HG03571 (cell line): ENCODE results near the gene FEV.

Experiments
- ATAC-seq: cut with Tn5 transposase; IDR thresholded peaks from one replicate; pipeline ENCODE4 v1.9.1; 2021; ENCODE audit not compliant: unreplicated experiment

The FEV gene

DNA sequence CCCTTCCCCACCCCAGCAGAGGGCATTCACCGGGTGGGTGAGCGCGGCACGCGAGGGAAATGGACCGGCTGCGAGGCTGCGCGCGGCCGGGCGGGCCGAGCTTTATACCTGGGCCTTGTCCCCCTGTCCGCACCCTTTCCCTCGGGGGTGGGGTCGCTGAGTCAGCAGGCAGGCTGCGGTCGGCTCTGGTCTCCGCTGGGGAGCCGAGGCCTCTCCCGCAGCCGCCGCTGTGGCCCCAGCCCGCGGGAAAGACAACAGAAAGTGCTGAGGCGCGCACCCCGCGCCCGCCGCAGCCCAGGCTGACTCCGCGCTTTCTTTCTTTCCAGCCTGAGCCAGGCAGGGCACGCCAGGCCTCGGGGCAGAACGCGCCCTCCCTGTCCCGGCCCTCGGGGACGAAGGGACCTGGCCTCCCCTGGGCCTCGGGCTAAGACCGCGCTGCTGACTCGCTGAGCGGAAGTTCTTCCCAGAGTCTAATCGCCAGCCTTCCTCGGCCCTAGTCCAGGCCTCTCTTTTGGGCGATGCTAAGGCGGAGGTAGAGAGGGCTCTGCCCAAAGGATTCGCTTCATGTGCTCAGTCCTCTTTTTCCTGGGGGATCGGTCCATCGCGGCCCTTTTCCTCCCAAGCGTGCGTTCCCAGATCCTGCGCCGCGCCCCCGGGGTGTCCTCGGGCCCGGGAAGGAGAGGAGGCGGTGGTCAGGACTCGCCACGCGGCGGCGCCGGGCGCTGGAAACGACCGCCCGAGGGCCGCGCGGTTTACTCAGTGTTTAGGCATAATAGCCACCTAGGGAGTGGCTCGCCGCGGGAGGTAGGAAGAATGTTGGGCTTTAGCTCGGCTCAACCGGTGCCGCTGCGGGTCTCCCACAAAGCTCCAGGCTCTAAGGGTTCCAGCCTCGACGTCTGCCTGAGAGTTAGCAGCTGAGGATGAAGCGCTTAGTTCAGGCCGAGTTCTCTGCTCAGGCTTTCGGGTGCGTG is 8.6 kb upstream of the FEV start, which contains the start of gene CRYBA2:
CRYBA2 (minus strand) TSS at position 78 of the 971 bp plus-strand sequence. CDS start 246 bp downstream, outside the sequence.
- ATAC-seq: no peak

DNA sequence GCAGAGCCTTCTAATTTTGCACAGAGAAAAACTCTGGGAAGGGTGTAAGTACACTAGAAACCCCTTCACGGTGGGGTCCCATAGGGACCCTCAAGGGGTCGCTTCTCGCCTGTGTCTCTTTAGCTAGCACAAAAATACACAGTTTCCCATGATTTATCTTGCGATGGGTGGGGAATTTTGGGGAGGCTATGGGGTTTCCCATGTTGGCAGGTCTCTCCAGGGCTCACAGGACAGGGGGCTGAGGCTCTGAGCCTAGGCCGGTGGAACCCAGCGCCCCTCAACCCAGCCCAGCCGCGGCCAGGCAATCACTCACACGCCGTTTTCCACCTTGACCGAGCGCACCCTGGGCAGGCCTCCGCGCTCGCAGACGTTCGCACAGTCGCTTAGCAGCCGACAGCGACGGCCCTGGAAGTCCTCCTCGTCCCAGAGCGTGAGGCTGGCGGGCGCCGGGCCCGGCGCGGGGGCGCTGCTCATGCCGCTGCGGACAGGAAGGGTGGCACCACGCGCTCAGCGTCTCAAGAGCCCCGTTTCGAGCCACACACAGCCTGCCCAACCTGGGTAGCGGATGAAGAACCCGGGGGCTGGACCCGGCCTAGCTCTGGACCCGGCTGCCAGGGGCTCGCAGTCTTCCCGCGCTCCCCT is 7.8 kb upstream of the FEV start:
- ATAC-seq: no peak

DNA sequence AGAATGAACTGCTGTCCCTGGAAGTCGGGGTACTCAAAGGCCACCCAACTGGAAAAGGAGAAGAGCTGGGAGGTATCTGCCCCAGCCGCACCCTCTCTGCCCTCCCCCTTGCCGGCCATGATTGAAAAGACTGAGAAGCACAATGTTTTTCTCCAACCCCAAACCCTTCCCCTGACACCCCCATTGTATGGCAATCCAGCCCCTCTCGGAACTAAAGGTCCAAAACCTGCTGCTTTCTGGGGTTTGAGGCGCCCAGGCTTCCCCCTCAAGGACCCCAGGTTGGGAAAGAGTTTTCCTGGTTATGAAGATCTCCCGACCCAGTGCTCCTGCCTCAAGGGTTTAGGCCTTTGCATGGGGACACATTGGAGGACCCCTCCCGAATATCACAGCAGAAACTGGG is 7.2 kb upstream of the FEV start:
- ATAC-seq: no peak

DNA sequence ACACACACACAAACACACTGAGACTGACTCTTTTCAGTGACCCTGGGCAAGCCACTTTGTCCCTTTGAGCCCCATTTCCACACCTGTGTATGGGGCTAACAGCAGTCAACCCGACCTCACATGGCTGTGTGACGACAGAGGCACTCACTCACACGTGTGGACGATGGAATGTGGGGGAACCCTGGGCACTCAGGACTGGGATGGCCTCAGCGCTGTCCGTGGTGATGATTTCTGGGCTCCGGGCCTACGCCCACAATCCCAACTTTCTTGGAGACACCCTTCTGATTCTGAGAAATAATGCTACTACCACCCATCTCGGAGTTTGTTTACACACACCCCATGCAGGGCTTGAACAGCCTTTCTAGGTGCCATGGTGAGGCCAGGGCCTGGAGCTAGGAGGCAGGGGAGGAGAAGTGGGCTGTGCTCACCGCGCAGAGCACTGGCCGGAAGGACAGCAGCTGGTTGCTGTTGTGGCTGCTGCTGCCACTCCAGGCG is 6.7 kb upstream of the FEV start:
- no peak for ATAC-seq

DNA sequence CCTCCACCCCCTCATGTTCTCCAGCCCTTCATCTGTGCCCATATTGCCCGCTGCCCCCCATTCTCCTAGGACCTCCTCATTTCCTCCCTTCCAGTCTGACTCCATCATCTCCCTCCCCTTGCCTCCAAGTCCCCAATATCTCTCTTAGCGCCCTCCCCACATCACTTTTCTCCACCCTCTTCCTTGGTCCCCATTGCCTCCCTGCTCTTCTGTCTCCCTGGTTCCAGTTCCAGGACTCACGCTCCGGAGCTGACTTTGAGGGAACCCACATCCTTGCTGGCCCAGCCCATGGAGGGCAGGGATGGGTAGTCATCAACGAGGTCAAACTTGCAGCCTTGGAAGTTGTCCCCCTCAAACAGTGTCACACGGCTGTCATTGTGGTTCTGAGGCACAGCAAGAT is 5.6 kb upstream of the FEV start:
- ATAC-seq: no peak

DNA sequence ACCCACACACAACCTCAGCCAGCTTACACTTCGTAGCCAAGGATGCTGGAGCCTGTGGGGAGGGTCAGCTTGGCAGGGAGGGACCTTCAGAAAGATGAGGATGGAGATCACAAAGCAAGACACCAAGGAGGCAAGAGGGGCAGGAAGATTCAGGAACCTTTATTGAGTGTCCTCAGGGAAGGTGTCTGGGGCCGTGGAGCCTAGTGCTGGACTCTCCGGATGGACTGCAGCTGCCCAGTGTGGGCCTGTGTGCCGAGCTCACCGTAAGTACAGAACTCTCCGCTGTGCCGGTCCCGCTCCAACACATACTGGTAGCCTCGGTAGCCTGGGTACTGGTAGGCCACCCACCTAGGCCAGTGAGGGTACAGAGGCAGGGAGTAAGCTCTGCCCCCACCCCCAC is 5.1 kb upstream of the FEV start:
- ATAC-seq: no peak

DNA sequence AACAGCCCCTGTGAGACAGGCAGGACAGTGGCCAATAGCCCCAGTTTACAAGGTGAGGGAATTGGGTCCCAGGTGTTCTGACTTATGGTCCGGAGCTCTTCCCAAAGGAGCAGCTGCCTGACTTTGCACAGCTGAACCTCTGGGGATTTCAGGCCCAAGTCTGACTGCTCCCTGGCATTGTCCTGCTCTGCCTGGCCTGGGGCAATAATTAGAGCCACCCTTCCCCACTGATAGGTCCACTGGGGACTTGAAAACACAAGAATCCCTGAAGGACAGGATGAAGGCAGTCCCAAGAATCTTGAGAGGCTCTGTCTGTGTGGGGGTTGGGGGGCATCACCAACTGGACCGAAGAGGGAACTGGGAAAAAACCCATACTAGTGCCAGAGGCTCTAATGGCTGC is 3.7 kb upstream of the FEV start:
- no peak for ATAC-seq

DNA sequence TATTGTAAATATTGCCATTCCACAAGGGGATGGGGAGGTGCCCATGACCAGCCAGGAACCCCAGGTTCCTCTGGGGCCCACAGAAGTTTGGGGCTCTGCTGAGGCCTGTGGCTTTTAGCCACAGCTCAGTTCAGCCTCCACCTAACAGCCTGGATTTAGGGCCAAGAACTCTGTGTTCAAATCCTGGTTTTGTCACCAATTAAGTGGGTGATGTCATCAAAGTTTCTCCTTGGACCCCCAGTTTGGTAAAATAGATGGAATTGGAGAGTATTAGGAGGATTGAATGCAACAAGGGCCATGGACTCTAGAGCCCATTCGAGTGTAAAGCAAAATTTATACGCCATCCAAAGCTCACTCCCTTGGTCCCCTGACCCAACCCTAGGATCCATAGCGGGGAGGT is 3.2 kb upstream of the FEV start:
- no peak for ATAC-seq

DNA sequence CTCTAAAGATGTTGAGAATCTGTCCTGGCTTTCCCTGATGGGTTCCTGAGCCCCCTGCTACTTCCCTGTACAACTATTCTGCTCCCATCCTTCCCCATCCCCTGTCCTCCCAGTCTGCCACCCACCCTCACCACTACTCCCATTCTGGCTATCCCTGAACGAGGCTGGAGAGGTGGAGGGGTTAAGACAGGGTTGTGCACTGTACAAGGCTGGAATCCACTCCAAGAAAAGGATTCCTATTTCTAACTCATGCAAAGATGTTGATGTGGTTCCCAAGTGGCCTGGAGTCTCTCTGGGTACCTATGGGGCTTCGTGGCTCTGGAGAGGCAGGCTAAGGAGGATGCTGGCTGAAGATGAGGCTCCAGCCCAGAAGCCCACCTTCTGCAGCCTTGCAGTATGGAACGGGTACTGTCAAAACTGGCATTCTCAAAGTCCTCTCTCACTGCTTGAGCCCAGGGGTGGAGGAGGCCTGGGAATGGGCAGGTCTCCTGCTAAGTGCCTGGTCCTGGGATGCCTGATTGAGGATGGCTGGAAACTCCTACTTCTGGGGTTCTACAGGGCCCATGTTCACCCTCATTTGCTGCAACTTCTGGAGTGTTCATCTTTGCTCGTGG is 1.3 kb upstream of the FEV start:
- ATAC-seq: no peak

DNA sequence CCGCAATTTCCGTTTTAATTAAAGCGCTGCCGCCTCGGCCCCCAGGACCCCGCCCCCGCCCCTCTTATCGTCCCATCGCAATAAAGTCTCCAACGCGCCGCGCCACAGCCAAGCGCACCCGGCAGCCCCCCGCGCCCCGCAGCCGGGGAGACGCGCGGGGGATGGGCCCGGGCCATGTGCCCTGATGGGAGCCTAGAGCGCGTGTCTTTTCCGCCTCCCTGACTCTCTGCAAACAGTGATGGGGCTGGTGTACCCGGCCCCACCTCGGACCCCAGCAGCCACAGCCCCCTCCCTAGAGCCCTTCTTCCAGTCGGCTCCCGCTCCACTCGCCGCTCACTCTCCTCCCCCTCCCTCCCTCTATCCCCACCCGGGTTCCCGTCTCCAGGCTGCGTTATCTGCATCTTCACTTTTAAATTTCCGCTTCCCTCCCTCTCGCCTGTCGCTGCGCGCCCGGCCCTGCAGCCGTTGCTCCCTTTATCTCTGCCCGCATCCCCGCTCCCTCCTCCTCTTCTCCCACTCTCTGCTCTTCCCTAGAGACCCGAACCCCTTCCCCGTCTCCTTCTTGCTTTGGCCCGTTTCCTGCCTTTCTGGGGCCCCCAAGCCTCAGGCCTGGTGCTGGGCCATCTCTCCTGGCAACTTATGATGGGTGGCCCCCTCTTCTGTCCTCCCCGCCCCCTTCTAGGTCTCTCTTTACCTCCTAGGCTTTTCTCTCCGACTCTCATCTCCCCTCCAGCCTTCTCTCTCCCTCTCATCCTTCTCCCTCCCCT is 524 bp upstream of the FEV start:
- no peak for ATAC-seq

DNA sequence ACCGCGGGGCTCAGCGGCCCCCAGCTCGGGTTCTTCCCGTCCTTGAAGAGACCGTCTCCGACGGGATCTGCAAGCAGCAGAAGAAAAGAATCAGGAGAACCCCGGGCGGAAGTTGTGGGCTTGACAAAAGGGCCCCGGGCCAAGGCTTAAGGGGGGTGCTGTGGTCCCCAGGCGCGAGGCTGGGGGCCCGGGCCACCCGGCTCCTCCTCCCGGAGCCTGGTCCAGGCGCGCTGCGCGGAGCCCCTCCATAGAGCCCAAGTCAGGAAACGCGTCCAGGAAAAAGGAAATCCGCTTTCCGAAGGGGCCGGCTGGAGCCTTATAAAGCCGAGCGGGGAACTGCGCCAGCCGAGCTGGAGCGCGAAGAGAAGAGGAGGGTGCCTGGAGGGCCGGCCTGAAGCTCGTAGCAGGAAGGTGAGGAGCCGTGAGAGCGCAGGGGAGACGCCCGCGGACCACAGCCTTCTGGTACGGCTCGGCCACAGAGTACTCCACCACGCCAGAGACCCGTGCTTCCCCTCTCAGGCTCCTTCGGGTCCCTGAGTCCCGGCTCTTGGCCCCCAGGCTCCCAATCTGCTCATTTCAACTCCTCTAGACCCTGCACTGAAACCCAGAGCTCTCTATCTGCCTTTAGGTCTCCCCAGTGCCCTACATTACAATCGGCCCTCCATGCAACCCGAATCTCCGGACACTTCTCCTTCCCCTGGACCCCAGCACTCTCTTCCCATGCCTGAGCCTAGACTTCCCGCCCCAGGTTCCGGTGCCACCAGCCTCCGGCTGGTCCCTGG is 554 bp downstream of the FEV start:
- ATAC-seq: no peak

DNA sequence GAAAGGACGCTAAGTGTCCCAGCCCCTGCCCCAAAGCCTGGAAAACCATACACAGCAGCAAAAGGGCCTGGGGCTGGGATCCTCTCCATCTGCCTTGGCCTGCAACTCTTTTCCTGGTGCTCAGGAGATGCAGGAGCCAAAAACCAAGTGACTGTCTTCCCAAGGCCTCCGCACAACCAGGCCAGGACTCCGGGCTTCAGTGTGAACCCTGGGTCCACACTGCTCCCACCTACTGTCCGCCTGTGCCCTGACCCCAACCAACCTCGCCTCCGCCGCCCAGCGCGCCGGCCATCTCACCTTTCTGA is 1.1 kb downstream of the FEV start:
- no peak for ATAC-seq

DNA sequence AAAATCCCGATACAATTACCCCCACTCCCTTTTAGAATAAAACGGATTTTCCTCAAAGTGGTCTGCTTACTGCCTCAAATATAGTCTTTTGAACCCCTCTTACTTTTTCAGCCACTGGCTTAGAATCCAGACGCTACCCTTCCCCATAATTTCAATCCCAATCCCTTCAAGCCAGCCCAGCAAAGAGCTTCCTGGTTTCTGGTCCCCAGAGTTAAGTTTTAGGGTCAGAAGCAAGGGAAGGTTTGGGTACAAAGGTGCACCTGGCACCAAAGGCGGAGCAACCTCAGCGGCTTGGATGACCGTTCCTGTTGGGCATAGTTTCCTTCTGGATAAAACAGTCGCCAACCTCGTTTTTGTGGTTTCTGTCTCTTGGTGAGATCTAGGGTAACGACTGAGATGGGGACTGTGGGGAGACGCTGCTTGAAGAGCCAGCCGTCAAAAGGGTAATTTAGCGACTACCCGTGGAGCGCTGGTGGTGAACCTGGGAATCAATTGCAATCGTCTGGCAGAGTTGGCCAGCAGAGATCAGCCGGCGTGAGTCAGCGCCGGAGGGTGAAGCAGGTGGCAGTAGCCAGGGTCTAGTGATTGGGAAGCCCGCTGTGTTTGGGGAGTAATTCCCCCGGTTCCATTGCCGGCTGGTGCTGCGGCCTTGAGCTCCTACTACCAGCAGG is 1.6 kb downstream of the FEV start:
- no peak for ATAC-seq

DNA sequence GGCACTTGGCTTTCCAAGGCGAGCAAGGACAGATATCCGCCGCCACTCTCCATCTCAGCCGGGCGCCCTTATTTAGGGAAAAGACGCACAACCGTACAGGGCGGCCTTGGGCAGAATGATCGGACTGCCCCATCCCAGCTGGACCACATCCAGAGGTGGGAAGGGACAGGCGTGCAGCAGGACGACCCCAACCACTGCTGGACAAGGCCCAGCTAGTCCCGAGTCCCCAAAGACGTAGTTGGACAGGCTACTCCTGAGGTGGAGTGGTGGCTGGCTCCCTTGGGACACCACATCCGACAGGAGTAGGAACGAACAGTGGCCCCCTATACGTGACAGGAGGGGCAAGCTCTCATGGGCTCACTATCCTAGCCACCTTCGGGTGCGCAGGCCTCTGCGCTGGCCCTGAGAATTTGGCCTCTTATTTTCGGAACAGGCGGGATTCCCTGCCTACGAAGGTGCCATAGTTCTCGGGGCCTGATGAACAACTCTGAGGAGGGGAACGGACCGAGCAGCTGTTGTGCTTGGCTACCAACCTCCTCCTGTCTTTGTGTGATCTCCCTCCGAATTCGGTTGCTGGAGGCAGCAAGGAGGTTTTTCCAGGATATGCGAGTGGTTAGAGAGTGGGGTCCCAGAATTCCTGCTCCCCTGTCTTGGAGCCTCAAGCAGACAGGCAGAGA is 2.3 kb downstream of the FEV start:
- no peak for ATAC-seq

DNA sequence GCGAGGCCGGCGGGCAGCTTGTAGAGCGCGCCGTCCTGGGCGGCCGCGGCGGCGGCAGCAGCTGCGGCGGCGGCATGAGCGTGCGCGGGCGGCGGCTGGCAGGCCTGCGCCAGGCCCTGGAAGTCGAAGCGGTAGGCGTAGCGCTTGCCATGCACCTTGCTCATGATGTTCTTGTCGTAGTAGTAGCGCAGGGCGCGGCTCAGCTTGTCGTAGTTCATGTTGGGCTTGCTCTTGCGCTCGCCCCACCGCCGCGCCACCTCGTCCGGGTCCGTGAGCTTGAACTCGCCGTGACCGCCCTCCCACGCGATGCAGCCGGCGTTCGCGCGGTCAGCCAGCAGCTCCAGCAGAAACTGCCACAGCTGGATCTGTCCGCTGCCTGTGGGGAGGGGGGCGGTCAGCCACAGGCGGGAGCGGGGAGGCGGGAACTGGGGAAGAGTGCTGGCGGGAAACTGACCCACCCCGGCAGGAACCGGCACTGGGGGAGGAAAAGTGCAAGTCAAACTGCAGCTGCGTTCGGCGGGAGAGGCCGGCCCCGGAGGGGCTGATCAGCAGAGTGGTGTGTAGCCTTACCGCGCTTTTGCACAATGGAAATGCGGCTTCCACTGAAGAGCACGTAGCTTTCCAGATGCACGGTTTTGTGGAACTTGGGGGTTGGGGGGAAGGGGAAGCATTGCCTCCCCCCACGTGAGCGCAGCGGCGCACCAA is 3.0 kb downstream of the FEV start:
- no peak for ATAC-seq

DNA sequence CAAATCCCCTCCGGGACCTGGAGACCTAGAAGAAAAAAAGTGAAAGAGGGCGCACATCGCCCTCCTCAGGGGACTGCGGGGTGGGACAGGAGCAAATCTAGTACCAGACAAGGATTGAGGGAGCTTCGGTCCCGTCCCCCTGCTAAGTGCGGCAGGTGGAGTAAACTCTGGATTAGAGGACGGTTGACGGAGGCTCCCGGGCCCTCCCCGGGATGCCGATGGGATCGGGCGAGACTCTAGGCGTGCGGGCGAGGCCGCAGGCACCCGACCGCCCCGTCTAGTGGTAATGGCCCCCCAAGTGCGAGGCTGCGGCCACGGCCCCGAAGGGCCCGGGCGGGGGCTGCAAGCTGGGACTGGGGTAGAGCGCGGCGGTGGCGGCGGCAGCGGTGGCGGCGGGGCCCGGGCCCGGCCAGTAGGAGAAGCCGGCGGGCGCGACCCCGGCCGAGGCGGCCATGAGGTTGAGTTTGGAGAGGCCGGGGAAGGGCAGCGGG is 3.5 kb downstream of the FEV start:
- no peak for ATAC-seq

DNA sequence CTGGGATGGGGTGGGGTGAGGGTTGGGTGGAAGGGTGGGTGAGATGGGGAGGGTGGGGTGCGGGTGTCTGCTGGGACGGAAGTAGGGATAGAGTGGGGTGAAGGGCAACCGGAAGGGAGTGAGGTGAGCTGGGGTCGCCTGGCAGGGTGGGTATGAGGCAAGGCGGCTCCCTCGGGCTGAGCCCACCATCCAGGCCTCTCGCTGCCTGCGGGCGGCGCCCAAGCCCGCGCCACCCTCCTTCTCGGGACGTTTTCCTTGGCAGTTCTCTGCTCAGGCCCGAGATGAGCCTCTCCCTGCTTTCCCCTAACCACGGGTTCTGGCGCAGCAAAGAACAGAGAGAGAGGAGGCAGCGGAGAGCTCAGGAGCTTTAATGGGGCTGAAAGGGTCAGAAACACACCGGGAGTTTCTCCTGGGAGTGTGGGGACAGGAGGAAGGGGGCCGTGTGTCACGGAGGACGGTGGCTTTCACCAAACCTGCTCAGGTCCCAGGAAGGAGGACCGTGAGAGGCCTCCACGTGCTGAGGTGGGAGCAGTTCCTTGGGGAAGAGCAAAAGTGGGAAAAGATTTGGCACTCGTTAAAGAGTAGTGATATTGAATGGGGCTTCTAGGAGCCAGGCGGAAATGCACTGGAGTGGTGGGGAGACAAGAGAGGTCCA is 4.1 kb downstream of the FEV start:
- no peak for ATAC-seq
